Islet of Langerhans (tissue), 1 donor: Measurements from ENCODE around the gene IYD.

Experiments
- FAIRE-seq: peaks from one replicate; lab custom pipeline; 2011; peaks lifted over from hg19 to GRCh38; lab: Jason Lieb, UNC

Gene IYD

GRCh38 chr6:150394899-150395295 is 26.1 kb downstream of the IYD start:
- FAIRE-seq, result no peak

- FAIRE-seq, result no peak
Measured at GRCh38 chr6:150395388-150396009, 26.7 kb downstream of the IYD start.

- FAIRE-seq, result peak; percentile 58
Measured at GRCh38 chr6:150403458-150404246, 34.8 kb downstream of the IYD start.

GRCh38 chr6:150406948-150407347 is 38.1 kb downstream of the IYD start:
- no peak for FAIRE-seq

GRCh38 chr6:150408842-150409241 is 40.0 kb downstream of the IYD start:
- FAIRE-seq, result no peak

GRCh38 chr6:150409576-150410066 is 40.8 kb downstream of the IYD start:
- no peak for FAIRE-seq

- FAIRE-seq, result no peak
Measured at GRCh38 chr6:150410399-150410798, 41.6 kb downstream of the IYD start.

GRCh38 chr6:150410906-150411305 is 42.1 kb downstream of the IYD start:
- no peak for FAIRE-seq

- FAIRE-seq, result no peak
Measured at GRCh38 chr6:150412221-150412620, 43.4 kb downstream of the IYD start.

GRCh38 chr6:150413198-150413597 is 44.4 kb downstream of the IYD start:
- no peak for FAIRE-seq

GRCh38 chr6:150413781-150414281 is 45.0 kb downstream of the IYD start:
- FAIRE-seq, result no peak

- no peak for FAIRE-seq
Measured at GRCh38 chr6:150416128-150416527, 47.3 kb downstream of the IYD start.

- FAIRE-seq, result no peak
Measured at GRCh38 chr6:150417250-150417649, 48.4 kb downstream of the IYD start.

- peak; percentile 98 for FAIRE-seq
Measured at GRCh38 chr6:150417899-150418826, 49.4 kb downstream of the IYD start.

- FAIRE-seq, result no peak
Measured at GRCh38 chr6:150418827-150419594, 50.2 kb downstream of the IYD start.

- no peak for FAIRE-seq
Measured at GRCh38 chr6:150420428-150420827, 51.6 kb downstream of the IYD start.

GRCh38 chr6:150420926-150421325 is 52.1 kb downstream of the IYD start:
- no peak for FAIRE-seq

GRCh38 chr6:150425508-150425907 is 56.7 kb downstream of the IYD start:
- FAIRE-seq, result no peak

- FAIRE-seq, result no peak
Measured at GRCh38 chr6:150426198-150426597, 57.4 kb downstream of the IYD start.

GRCh38 chr6:150427037-150427602 is 58.3 kb downstream of the IYD start:
- no peak for FAIRE-seq

GRCh38 chr6:150427843-150428242 is 59.0 kb downstream of the IYD start:
- no peak for FAIRE-seq
